22Rv1 (cell line): Measurements from ENCODE around the gene IFIT5.
"Not testable (repeated sequence)": the region's sequence is repeated elsewhere in the genome, so short reads cannot be mapped to it uniquely, and the experiment has no call there.

Experiments
- H3K27ac ChIP-seq: fragments of 450-650 bp; 2 replicates; pipeline ENCODE4 v1.5.1; 2017
- ZFX ChIP-seq: fragments of 450-650 bp; IDR thresholded peaks from 2 replicates; pipeline ENCODE4 v1.6.1; 2017; ENCODE audit warnings: antibody characterized with exemption, borderline replicate concordance
- TF ChIP-seq, protein P1 (sequence below): fragments of 450-650 bp; IDR thresholded peaks from 2 replicates; pipeline ENCODE4 v1.5.1; 2017; ENCODE audit warnings: mild to moderate bottlenecking

Gene IFIT5

DNA sequence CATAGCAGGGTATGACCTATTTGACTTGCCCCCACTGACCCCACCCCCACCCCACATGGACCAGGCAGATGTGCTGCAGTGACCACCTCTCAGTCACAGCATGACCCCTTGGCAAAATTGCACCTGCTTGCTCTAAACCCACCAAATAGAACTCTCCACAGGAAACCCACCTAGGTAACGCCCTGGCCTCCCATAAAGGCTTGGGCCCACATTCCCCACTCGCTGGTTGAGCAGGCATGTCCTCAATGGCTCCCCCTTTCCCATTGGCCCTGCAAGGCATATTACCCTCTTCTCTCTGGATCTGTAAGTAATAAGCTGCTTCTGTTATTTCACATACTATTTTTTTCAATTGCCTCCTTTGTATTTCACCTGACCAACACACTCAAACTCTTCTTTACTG is 19.2 kb upstream of the IFIT5 start:
- TF ChIP-seq ZFX, result no peak
- TF ChIP-seq, protein P1, sequence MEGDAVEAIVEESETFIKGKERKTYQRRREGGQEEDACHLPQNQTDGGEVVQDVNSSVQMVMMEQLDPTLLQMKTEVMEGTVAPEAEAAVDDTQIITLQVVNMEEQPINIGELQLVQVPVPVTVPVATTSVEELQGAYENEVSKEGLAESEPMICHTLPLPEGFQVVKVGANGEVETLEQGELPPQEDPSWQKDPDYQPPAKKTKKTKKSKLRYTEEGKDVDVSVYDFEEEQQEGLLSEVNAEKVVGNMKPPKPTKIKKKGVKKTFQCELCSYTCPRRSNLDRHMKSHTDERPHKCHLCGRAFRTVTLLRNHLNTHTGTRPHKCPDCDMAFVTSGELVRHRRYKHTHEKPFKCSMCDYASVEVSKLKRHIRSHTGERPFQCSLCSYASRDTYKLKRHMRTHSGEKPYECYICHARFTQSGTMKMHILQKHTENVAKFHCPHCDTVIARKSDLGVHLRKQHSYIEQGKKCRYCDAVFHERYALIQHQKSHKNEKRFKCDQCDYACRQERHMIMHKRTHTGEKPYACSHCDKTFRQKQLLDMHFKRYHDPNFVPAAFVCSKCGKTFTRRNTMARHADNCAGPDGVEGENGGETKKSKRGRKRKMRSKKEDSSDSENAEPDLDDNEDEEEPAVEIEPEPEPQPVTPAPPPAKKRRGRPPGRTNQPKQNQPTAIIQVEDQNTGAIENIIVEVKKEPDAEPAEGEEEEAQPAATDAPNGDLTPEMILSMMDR, result no peak
- no peak overlapping the region for H3K27ac ChIP-seq

DNA sequence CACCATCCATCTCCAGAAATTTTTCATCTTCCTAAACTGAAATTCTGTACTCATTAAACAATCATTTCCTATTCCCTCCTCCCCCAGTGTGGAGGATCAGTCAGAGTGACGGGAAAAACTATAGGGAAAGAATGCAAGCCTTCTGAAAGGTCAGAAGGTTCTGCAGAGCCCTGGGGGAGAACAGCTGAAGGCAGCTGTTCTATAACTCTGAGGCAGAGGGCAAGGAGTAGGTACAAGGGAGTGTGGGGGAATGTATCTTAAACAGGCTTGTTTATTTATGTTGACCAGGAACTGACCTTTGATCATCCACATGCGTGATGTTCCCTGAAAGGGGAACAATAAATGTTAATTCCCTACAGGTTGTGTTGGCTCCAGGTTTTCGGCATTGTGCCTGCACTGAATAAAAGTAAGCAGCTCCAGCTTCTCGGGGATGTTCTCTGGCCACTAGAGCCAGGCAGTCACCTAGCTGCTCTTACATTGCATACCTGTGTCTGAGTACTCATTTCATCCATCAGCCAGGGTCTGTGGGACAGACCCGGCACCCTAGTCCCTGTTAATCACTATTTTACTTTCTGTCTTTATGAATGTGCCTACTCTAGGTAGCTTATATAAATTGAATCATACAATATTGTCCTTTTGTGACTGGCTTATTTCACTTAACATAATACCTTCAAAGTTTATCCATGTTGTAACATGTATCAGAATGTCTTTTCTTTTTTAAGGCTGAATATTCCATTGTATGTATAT is 16.2 kb upstream of the IFIT5 start:
- no peak overlapping the region for H3K27ac ChIP-seq
- TF ChIP-seq, protein P1, result no peak
- no peak for TF ChIP-seq ZFX

DNA sequence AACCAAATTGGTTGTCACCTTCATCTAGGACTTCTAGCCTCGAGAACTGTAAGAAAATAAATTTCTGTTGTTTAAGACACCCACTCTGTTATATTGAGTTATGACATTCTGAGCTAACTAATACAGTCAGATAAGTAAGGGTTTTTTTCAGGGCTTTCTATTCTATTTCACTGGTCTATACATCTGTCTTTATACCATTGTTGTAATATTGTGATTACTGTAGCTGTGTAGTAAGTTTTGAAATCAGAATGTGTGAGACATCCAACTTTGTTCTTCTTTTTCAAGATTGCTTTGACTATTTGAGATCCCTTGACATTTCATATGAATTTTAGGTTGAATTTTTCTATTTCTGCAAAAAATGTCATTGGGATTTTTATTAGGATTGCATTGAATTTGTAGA is 14.4 kb upstream of the IFIT5 start:
- H3K27ac ChIP-seq, result no peak overlapping the region
- TF ChIP-seq ZFX, result no peak
- TF ChIP-seq, protein P1, result no peak

DNA sequence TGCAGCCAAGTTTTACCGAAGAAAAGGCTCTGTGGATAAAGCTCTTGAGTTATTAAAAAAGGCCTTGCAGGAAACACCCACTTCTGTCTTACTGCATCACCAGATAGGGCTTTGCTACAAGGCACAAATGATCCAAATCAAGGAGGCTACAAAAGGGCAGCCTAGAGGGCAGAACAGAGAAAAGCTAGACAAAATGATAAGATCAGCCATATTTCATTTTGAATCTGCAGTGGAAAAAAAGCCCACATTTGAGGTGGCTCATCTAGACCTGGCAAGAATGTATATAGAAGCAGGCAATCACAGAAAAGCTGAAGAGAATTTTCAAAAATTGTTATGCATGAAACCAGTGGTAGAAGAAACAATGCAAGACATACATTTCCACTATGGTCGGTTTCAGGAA is 11.3 kb upstream of the IFIT5 start:
- TF ChIP-seq ZFX, result no peak
- TF ChIP-seq, protein P1, result no peak

DNA sequence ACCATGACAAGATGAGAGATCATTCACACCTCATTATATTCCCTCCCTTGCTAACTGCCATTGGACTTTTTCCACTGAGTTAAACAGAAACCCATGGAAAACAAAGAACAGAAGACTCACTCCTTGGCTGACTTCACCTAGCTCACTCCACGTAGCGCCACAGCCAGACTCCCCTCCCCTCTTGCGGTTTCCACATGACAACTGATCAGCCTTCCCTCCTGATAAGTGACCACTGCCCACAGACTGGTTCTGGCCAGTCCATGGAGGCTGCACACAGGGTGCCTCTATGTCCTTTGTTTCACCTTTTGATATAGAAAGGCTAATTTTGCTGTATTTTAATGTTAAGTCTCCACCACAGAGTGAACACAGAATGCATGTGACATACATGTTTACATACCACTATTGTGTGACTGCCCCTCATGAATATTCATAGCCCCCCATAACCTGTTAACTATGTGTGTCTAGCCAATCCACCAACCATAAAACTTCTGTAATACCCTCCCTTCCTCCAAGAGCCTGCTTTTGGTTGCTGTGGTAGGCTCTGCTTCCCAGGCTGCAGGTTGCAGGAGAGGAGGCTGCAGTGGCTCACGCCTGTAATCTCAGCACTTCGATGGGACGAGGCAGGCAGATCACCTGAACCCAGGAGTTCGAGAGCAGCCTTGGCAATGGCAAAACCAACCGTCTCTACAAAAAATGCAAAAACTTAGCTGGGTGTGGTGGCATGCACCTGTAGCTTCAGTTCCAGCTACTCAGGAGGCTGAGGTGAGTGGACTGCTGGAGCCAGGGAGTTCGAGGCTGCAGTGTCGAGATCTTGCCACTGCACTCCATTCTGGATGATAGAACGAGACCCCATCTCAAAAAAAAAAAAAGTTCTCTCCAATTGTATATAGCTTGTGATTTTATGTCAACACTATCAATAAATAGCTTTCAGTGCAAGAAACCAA is 10.0 kb upstream of the IFIT5 start:
- no peak overlapping the region for H3K27ac ChIP-seq
- no peak for TF ChIP-seq ZFX
- TF ChIP-seq, protein P1, result no peak

More for the DNA sequence above, 11.3 kb upstream of the IFIT5 start:
- H3K27ac ChIP-seq, result no peak overlapping the region

DNA sequence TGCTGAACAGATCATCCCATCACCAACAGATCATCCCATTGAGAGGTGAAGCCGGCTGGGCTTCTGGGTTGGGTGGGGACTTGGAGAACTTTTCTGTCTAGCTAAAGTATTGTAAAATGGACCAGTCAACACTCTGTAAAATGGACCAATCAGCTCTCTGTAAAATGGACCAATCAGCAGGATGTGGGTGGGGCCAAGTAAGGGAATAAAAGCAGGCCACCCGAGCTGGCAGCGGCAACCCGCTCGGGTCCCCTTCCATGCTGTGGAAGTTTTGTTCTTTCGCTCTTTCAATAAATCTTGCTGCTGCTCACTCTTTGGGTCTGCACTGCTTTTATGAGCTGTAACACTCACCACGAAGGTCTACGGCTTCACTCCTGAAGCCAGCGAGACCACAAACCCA is 8.2 kb upstream of the IFIT5 start:
- H3K27ac ChIP-seq, result not testable (repeated sequence)

DNA sequence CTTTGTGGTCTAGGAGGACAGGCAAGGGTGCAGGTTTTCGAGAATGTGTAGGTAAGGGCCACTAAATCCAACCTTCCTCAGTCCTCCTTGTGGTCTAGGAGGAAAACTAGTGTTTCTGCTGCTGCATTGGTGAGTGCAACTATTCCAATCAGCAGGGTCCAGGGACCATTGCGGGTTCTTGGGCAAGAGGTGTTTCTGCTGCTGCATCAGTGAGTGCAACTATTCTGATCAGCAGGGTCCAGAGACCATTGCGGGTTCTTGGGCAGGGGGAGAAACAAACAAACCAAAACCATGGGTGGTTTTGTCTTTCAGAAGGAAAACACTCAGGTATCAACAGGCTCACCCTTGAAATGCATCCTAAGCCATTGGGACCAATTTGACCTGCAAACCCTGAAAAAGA is 6.6 kb upstream of the IFIT5 start:
- not testable (repeated sequence) for H3K27ac ChIP-seq

DNA sequence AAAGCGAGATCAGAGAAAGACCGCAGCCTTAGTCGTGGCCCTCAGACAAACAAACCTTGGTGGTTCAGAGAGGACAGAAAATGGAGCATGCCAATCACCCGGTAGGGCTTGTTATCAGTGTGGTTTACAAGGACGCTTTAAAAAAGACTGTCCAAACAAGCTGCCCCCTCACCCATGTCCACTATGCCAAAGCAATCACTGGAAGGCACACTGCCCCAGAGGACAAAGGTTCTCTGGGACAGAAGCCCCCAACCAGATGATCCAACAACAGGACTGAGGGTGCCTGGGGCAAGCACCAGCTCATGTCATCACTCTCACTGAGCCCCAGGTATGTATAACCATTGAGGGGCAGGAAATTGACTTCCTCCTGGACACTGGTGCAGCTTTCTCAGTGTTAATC is 5.1 kb upstream of the IFIT5 start:
- H3K27ac ChIP-seq, result not testable (repeated sequence)

DNA sequence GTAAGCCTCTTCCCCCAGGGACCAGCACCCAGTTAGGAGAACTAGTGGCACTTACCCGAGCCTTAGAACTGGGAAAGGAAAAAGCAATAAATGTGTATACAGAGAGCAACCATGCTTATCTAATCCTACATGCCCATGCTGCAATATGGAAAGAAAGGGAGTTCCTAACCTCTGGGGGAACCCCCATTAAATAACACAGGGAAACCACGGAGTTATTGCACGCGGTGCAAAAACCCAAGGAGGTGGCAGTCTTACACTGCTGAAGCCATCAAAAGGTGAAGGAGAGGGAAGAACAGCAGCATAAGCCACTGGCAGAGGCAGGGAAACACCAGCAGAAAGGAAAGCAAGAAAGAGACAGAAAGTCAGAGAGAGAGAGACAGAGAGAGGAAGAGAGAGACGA is 3.8 kb upstream of the IFIT5 start:
- not testable (repeated sequence) for H3K27ac ChIP-seq

DNA sequence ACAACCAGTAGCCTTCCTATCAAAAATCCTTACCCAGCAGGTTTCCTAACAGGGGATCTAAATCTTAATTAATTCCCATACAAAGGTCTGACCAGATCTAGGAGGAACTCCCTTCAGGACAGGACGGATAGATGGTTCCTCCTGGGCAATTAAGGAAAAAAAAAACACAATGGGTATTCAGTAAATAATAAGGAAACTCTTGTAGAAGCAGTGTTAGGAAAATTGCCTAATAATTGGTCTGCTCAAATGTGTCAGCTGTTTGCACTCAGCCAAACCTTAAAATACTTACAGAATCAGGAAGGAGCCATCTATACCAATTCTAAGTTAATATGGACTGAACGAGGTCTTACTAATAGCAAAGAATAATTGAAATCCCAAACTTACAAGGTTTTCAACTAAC is 3.2 kb upstream of the IFIT5 start:
- H3K27ac ChIP-seq, result not testable (repeated sequence)

DNA sequence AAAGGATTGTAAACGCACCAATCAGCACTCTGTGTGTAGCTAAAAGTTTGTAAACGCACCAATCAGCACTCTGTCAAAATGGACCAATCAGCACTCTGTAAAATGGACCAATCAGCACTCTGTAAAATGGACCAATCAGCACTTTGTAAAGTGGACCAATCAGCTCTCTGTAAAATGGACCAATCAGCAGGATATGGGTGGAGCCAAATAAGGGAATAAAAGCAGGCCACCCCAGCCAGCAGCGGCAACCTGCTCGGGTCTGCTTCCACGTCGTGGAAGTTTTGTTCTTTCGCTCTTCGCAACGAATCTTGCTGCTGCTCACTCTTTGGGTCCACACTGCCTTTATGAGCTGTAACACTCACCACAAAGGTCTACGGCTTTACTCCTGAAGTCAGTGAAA is 2.1 kb upstream of the IFIT5 start:
- H3K27ac ChIP-seq, result not testable (repeated sequence)
